CD4-positive, CD25-positive, alpha-beta regulatory T cell (primary cell): ENCODE results near the gene CCDC54. TPM values are rescaled to one million over a fixed set of nuclear protein-coding genes. Genes with fewer than 3 reads are reported as not detected.

Experiments used
- ATAC-seq, 2 donors: fragments of 150-1000 bp; cut with Tn5 transposase; one replicate each; pipeline ENCODE4 v1.10.0; 2021; ENCODE audit warnings: low read depth in 2 of 2, moderate number of reproducible peaks in 2 of 2, moderate library complexity in 1 of 2
- DNase-seq, 3 donors: peaks; one replicate each; pipeline versions ENCODE4 v3.0.0 to v3.0.0-alpha.2; 2012 to 2022; ENCODE audit warnings: mixed read lengths in 1 of 3
- H3K27ac ChIP-seq: one replicate; pipeline ENCODE4 v1.7.0; 2013; ENCODE audit warnings: mild to moderate bottlenecking, low read length; ENCODE audit not compliant: insufficient read depth, poor library complexity, severe bottlenecking
- H3K27me3 ChIP-seq: one replicate; pipeline ENCODE4 v1.7.0; 2013; ENCODE audit warnings: low read length; ENCODE audit not compliant: control insufficient read depth, insufficient read depth
- H3K36me3 ChIP-seq: one replicate; pipeline ENCODE4 v1.7.0; 2013; ENCODE audit warnings: mild to moderate bottlenecking, low read length, moderate library complexity; ENCODE audit not compliant: control insufficient read depth, insufficient read depth
- H3K4me1 ChIP-seq: 2 replicates; pipeline ENCODE4 v1.7.0; 2013; ENCODE audit warnings: mild to moderate bottlenecking, low read length; ENCODE audit not compliant: insufficient read depth, control insufficient read depth, poor library complexity, severe bottlenecking
- H3K4me3 ChIP-seq: one replicate; pipeline ENCODE4 v1.7.0; 2013; ENCODE audit warnings: low read depth, mild to moderate bottlenecking, low read length, moderate library complexity
- H3K9me3 ChIP-seq, 2 experiments: 1 replicate in 1 of 2; 2 replicates in 1 of 2; pipeline ENCODE4 v1.7.0; 2013; ENCODE audit warnings: low read length in 2 of 2, mild to moderate bottlenecking in 1 of 2, moderate library complexity in 1 of 2; ENCODE audit not compliant: control insufficient read depth in 2 of 2
- H3K27ac Mint-ChIP-seq, 3 donors: one replicate each; pipeline ENCODE4 v1.8.0; 2020 to 2022; ENCODE audit warnings: mild to moderate bottlenecking in 3 of 3, mixed read lengths in 3 of 3, moderate library complexity in 2 of 3
- H3K27me3 Mint-ChIP-seq: one replicate; pipeline ENCODE4 v1.8.0; 2022; ENCODE audit warnings: mild to moderate bottlenecking, mixed read lengths
- H3K36me3 Mint-ChIP-seq: one replicate; pipeline ENCODE4 v1.8.0; 2020; ENCODE audit warnings: mixed read lengths
- H3K4me1 Mint-ChIP-seq, 4 donors: one replicate each; pipeline ENCODE4 v1.8.0; 2020 to 2022; ENCODE audit warnings: mixed read lengths in 4 of 4, mild to moderate bottlenecking in 1 of 4
- H3K4me3 Mint-ChIP-seq, 4 donors: one replicate each; pipeline ENCODE4 v1.8.0; 2020 to 2022; ENCODE audit warnings: mild to moderate bottlenecking in 4 of 4, mixed read lengths in 4 of 4, moderate library complexity in 3 of 4
- H3K9me3 Mint-ChIP-seq, 7 donors: one replicate each; pipeline ENCODE4 v1.8.0; 2020 to 2022; ENCODE audit warnings: mixed read lengths in 7 of 7, mild to moderate bottlenecking in 3 of 7, moderate library complexity in 2 of 7
- polyA plus RNA-seq, 4 donors: library from polyadenylated mRNA; unstranded; fragments of 300-500 nt; fragmentation: Illumina TruSeq; gene quantifications; one replicate each; pipeline ENCODE4 v1.2.3, GENCODE V29; 2021
- total RNA-seq: library from RNA; stranded (reverse); gene quantifications from one replicate; pipeline ENCODE4 v1.2.3, GENCODE V29; 2022

CCDC54 gene
- total and polyA plus RNA-seq, 5 donors from 2014 or later = not detected

DNA sequence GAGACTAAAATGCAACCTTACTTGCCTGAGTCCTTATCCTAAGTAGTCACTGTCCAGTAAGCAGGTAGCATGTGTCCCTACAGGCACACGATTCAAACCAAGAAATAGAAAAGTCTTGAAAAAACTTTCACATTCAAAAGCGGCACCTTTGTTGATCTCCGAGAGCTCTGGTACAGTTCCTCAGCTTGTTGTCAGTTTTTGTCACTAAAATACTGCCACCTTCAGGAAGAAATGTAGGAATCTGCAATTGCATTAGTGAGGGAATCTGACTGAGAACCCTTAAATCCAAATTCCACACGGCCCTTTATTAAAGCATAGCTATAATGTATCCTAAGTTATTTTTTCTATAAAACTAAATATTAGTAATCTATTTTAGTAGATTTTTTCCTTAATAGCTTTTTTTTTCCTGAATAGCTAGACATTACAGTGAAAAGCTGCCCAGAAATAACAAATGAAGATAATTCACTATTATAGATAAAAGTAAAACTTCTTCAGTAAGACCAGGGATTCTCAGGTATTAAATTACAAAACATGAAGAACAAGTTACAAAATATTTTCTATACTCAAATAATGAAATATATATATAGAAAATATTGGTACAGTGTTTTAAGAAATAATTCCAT, 44.0 kb downstream of the CCDC54 start:
- peaks cover 26% of the 10 kb centered on the region for H3K27me3 ChIP-seq
- DNase-seq (peak in 2 of 3 donors; percentile 43 to 69), ATAC-seq (peak; percentile 60 to 68)
- no peaks in the 10 kb centered on the region for H3K9me3 ChIP-seq
- Mint-ChIP-seq H3K9me3 (no peaks in the 10 kb centered on the region), H3K27me3 (peaks cover 37% of the 10 kb centered on the region), H3K36me3 (no peaks in the 10 kb centered on the region), H3K27ac (peak overlapping the region in 1 of 3 donors; percentile 65), H3K4me3 (peak overlapping the region in 2 of 4 donors; percentile 40 to 65), H3K4me1 (peaks cover 0 to 3% (median 0%) of the 10 kb centered on the region in 4 donors)
- H3K4me3 ChIP-seq = no peak overlapping the region
- H3K27ac ChIP-seq = no peak overlapping the region
- no peaks in the 10 kb centered on the region for H3K36me3 ChIP-seq
- peaks cover 3% of the 10 kb centered on the region for H3K4me1 ChIP-seq

DNA sequence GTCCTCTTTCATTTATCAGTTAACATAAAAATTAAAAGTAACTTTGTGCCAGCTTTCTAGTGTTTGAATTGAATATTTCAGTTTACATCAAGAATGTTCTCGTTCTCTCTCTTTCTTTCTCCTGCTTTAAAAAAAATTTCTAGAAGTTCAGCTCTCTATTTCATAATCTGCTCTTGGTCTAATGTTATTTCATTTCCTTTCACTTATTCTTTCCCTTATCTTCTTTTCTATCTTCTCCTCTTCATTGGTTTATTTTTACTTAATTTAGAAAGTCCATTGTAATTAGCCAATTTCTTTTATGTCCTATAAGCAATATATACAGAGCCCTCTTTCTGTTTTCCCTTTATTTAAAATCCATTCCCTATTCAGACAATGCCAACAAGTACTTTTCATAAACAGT, 44.6 kb downstream of the CCDC54 start:
- H3K27ac Mint-ChIP-seq = no peak overlapping the region

DNA sequence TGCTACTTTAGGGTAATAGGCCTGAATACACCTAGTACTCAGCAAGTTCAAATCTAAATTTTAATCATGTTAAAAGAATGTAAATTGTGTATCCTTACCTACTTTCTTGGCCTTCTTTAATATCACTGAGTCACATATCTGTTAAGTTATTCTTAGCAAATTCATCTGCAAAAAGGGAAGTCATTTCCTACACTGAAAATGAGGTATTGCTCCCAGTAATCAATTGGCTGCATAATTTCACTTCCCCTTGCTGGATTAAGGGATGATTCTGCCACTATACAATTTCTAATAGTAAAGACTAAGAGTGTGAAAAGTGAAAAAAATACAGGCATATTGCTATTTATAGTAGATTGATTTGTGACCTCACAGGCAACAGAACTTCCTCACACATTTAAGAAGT, 47.8 kb downstream of the CCDC54 start:
- H3K27ac ChIP-seq = no peak overlapping the region
- no peak overlapping the region for H3K4me3 ChIP-seq
- H3K36me3 Mint-ChIP-seq = no peaks in the 10 kb centered on the region
- H3K27me3 ChIP-seq = peaks cover 28% of the 10 kb centered on the region
- peaks cover 8% of the 10 kb centered on the region for H3K4me1 ChIP-seq
- H3K4me1 Mint-ChIP-seq = peaks cover 0 to 9% (median 3%) of the 10 kb centered on the region in 4 donors
- DNase-seq (no peak), ATAC-seq (no peak)
- peaks cover 0 to 3% (median 0%) of the 10 kb centered on the region in 7 donors for H3K9me3 Mint-ChIP-seq
- no peak overlapping the region for H3K4me3 Mint-ChIP-seq
- H3K9me3 ChIP-seq = no peaks in the 10 kb centered on the region
- peaks cover 56% of the 10 kb centered on the region for H3K27me3 Mint-ChIP-seq
- no peak overlapping the region for H3K27ac Mint-ChIP-seq
- H3K36me3 ChIP-seq = no peaks in the 10 kb centered on the region

More for the DNA sequence above, 44.6 kb downstream of the CCDC54 start:
- peaks cover 26% of the 10 kb centered on the region for H3K27me3 ChIP-seq
- no peaks in the 10 kb centered on the region for H3K36me3 Mint-ChIP-seq
- no peak overlapping the region for H3K4me3 Mint-ChIP-seq
- H3K27ac ChIP-seq = no peak overlapping the region
- no peak overlapping the region for H3K4me3 ChIP-seq
- DNase-seq = no peak
- H3K27me3 Mint-ChIP-seq = peaks cover 35% of the 10 kb centered on the region
- no peaks in the 10 kb centered on the region for H3K9me3 Mint-ChIP-seq
- no peak for ATAC-seq
- no peaks in the 10 kb centered on the region for H3K36me3 ChIP-seq
- no peaks in the 10 kb centered on the region for H3K9me3 ChIP-seq
- H3K4me1 ChIP-seq = peaks cover 3% of the 10 kb centered on the region
- peaks cover 0 to 3% (median 0%) of the 10 kb centered on the region in 4 donors for H3K4me1 Mint-ChIP-seq

DNA sequence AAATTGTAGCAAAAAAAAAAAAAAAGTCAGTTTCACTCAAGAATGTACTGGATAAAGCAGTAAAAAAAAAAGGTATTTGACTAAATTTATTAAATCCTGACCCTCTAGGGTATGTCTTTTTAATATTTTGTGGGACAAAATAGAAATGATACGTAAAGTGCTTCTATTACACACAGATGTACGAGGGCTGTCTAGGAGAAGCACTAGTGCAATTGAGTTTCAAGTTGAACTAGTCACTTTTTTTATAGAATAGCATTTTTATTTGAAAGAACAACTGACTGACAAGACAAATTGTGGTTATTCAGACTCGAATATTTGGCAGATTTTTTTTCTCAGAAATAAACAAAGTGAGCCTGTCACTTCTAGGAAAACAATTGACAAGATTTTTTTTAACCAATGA, 49.0 kb downstream of the CCDC54 start:
- peaks cover 52% of the 10 kb centered on the region for H3K27me3 Mint-ChIP-seq
- Histone ChIP-seq H3K36me3 (no peaks in the 10 kb centered on the region), H3K4me3 (no peak overlapping the region), H3K27ac (no peak overlapping the region), H3K27me3 (peaks cover 23% of the 10 kb centered on the region), H3K9me3 (no peaks in the 10 kb centered on the region), H3K4me1 (peaks cover 17% of the 10 kb centered on the region)
- DNase-seq = no peak
- H3K36me3 Mint-ChIP-seq = no peaks in the 10 kb centered on the region
- peaks cover 3 to 12% (median 8%) of the 10 kb centered on the region in 4 donors for H3K4me1 Mint-ChIP-seq
- no peak overlapping the region for H3K4me3 Mint-ChIP-seq
- H3K9me3 Mint-ChIP-seq = peaks cover 0 to 3% (median 0%) of the 10 kb centered on the region in 7 donors
- no peak overlapping the region for H3K27ac Mint-ChIP-seq
- no peak for ATAC-seq

Other genes with a start within 250 kb of the CCDC54 start
- gene BBX, start 145.5 kb downstream of the CCDC54 start, total RNA-seq = 96.2 TPM
- 10 to 100 TPM; 62.1 to 86.8 (median 78.8) TPM for gene BBX, start 145.5 kb downstream of the CCDC54 start, polyA plus RNA-seq